K562 (cell line): ENCODE results near the gene ZNF574. TPM values are rescaled to one million over a fixed set of nuclear protein-coding genes. Genes with fewer than 3 reads are reported as not detected.

Experiments
- polyA plus RNA-seq, 8 experiments: library from polyadenylated mRNA; depleted of rRNA in 4 of 8; stranded (reverse) in 5 of 8; unstranded in 3 of 8; fragments of >200 nt; fragmentation: Nextera tagmentation in 2 of 8; fragmentation: Illumina TruSeq in 1 of 8; extraction: Ambion mirVana in 2 of 8; extraction: Trizol in 1 of 8; gene quantifications; 2 replicates each; pipeline versions ENCODE4 v1.2.1 to v1.2.3, GENCODE V29; 2011 to 2014; ENCODE audit warnings: inconsistent platforms in 1 of 8, missing spikeins in 1 of 8
- total RNA-seq, 7 experiments: library from RNA; depleted of rRNA in 6 of 7; stranded (reverse); fragments of >200 nt in 6 of 7; fragmentation: Illumina TruSeq in 2 of 7; extraction: Trizol in 2 of 7; gene quantifications; 2 replicates each; pipeline versions ENCODE4 v1.2.1 to v1.2.3, GENCODE V29; 2011 to 2021; ENCODE audit warnings: low replicate concordance in 1 of 7

Gene ZNF574
- total and polyA plus RNA-seq, 9 of the 15 experiments (the other 6 are each of a cell fraction or from before 2014, with no cell fraction given), result 0.24 to 20.7 (median 8.4) TPM

Other genes starting within 250 kb of the ZNF574 start
Only the 7 nearest of the 19 such genes appear.
- gene ERFL, start 147.7 kb upstream of the ZNF574 start, total RNA-seq (2014; rRNA removed), result 0.16 and 0.32 TPM in 2 replicates
- gene ERFL, start 147.7 kb upstream of the ZNF574 start, total RNA-seq (2014; rRNA removed; fragmentation: Illumina TruSeq; extraction: Trizol), result 0.10 TPM in 1 of 2 replicates, not detected in the other
- 0.11 TPM in 1 of 2 replicates, not detected in the other for gene ERFL, start 147.7 kb upstream of the ZNF574 start, total RNA-seq (2015; rRNA removed; fragmentation: Illumina TruSeq; extraction: Trizol)
- gene ERFL, start 147.7 kb upstream of the ZNF574 start, total RNA-seq (2021), result 0.67 and 0.75 TPM in 2 replicates
- gene ERFL, start 147.7 kb upstream of the ZNF574 start, polyA plus RNA-seq (2011; rRNA removed), result 0.07 and 0.32 TPM in 2 replicates
- gene ERFL, start 147.7 kb upstream of the ZNF574 start, polyA plus RNA-seq (2014; fragmentation: Illumina TruSeq; extraction: Trizol), result 0.31 and 0.50 TPM in 2 replicates
- not detected for gene ERFL, start 147.7 kb upstream of the ZNF574 start, polyA plus RNA-seq (2014; fragmentation: Nextera tagmentation; extraction: Ambion mirVana)
- 0.31 and 0.33 TPM in 2 replicates for gene ERFL, start 147.7 kb upstream of the ZNF574 start, polyA plus RNA-seq (2014; rRNA removed)
- gene RABAC1, start 116.8 kb upstream of the ZNF574 start, total RNA-seq (2014; rRNA removed), result 24.5 and 32.7 TPM in 2 replicates
- gene RABAC1, start 116.8 kb upstream of the ZNF574 start, total RNA-seq (2014; rRNA removed; fragmentation: Illumina TruSeq; extraction: Trizol), result 2.5 and 4.6 TPM in 2 replicates
- gene RABAC1, start 116.8 kb upstream of the ZNF574 start, total RNA-seq (2015; rRNA removed; fragmentation: Illumina TruSeq; extraction: Trizol), result 7.1 and 7.2 TPM in 2 replicates
- 23.2 and 24.0 TPM in 2 replicates for gene RABAC1, start 116.8 kb upstream of the ZNF574 start, total RNA-seq (2021)
- 17.7 and 36.3 TPM in 2 replicates for gene RABAC1, start 116.8 kb upstream of the ZNF574 start, polyA plus RNA-seq (2011; rRNA removed)
- gene RABAC1, start 116.8 kb upstream of the ZNF574 start, polyA plus RNA-seq (2014; fragmentation: Illumina TruSeq; extraction: Trizol), result 2.4 and 7.8 TPM in 2 replicates
- 1 to 10 TPM; 5.2 to 9.3 TPM for gene RABAC1, start 116.8 kb upstream of the ZNF574 start, polyA plus RNA-seq (2014; fragmentation: Nextera tagmentation; extraction: Ambion mirVana)
- 28.1 and 44.0 TPM in 2 replicates for gene RABAC1, start 116.8 kb upstream of the ZNF574 start, polyA plus RNA-seq (2014; rRNA removed)
- gene ATP1A3, start 81.9 kb upstream of the ZNF574 start, total RNA-seq (2014; rRNA removed), result 0.27 TPM in 1 of 2 replicates, not detected in the other
- 0.03 and 0.04 TPM in 2 replicates for gene ATP1A3, start 81.9 kb upstream of the ZNF574 start, total RNA-seq (2014; rRNA removed; fragmentation: Illumina TruSeq; extraction: Trizol)
- gene ATP1A3, start 81.9 kb upstream of the ZNF574 start, total RNA-seq (2015; rRNA removed; fragmentation: Illumina TruSeq; extraction: Trizol), result 0.15 TPM in 1 of 2 replicates, not detected in the other
- 0.56 and 1.0 TPM in 2 replicates for gene ATP1A3, start 81.9 kb upstream of the ZNF574 start, total RNA-seq (2021)
- gene ATP1A3, start 81.9 kb upstream of the ZNF574 start, polyA plus RNA-seq (2011; rRNA removed), result 0.01 and 0.03 TPM in 2 replicates
- 0.30 and 0.60 TPM in 2 replicates for gene ATP1A3, start 81.9 kb upstream of the ZNF574 start, polyA plus RNA-seq (2014; fragmentation: Illumina TruSeq; extraction: Trizol)
- gene ATP1A3, start 81.9 kb upstream of the ZNF574 start, polyA plus RNA-seq (2014; fragmentation: Nextera tagmentation; extraction: Ambion mirVana), result not detected
- 0.07 and 0.11 TPM in 2 replicates for gene ATP1A3, start 81.9 kb upstream of the ZNF574 start, polyA plus RNA-seq (2014; rRNA removed)
- 0.27 and 0.29 TPM in 2 replicates for gene GRIK5, start 6.0 kb upstream of the ZNF574 start, total RNA-seq (2014; rRNA removed)
- 0.55 TPM in 1 of 2 replicates, not detected in the other for gene GRIK5, start 6.0 kb upstream of the ZNF574 start, total RNA-seq (2014; rRNA removed; fragmentation: Illumina TruSeq; extraction: Trizol)
- 0.40 TPM in 1 of 2 replicates, not detected in the other for gene GRIK5, start 6.0 kb upstream of the ZNF574 start, total RNA-seq (2015; rRNA removed; fragmentation: Illumina TruSeq; extraction: Trizol)
- 0.51 and 0.58 TPM in 2 replicates for gene GRIK5, start 6.0 kb upstream of the ZNF574 start, total RNA-seq (2021)
- 0.04 and 0.09 TPM in 2 replicates for gene GRIK5, start 6.0 kb upstream of the ZNF574 start, polyA plus RNA-seq (2011; rRNA removed)
- 0.06 and 0.12 TPM in 2 replicates for gene GRIK5, start 6.0 kb upstream of the ZNF574 start, polyA plus RNA-seq (2014; fragmentation: Illumina TruSeq; extraction: Trizol)
- gene GRIK5, start 6.0 kb upstream of the ZNF574 start, polyA plus RNA-seq (2014; fragmentation: Nextera tagmentation; extraction: Ambion mirVana), result not detected
- 0.04 and 0.27 TPM in 2 replicates for gene GRIK5, start 6.0 kb upstream of the ZNF574 start, polyA plus RNA-seq (2014; rRNA removed)
- gene POU2F2, start 56.3 kb downstream of the ZNF574 start, total RNA-seq (2014; rRNA removed), result 0.14 and 0.37 TPM in 2 replicates
- gene POU2F2, start 56.3 kb downstream of the ZNF574 start, total RNA-seq (2014; rRNA removed; fragmentation: Illumina TruSeq; extraction: Trizol), result 0.03 and 0.07 TPM in 2 replicates
- 0.14 and 0.19 TPM in 2 replicates for gene POU2F2, start 56.3 kb downstream of the ZNF574 start, total RNA-seq (2015; rRNA removed; fragmentation: Illumina TruSeq; extraction: Trizol)
- 0.56 and 0.60 TPM in 2 replicates for gene POU2F2, start 56.3 kb downstream of the ZNF574 start, total RNA-seq (2021)
- 0.26 and 0.28 TPM in 2 replicates for gene POU2F2, start 56.3 kb downstream of the ZNF574 start, polyA plus RNA-seq (2011; rRNA removed)
- 0.42 and 0.68 TPM in 2 replicates for gene POU2F2, start 56.3 kb downstream of the ZNF574 start, polyA plus RNA-seq (2014; fragmentation: Illumina TruSeq; extraction: Trizol)
- under 1 TPM; 0.03 TPM for gene POU2F2, start 56.3 kb downstream of the ZNF574 start, polyA plus RNA-seq (2014; fragmentation: Nextera tagmentation; extraction: Ambion mirVana)
- 0.61 and 1.1 TPM in 2 replicates for gene POU2F2, start 56.3 kb downstream of the ZNF574 start, polyA plus RNA-seq (2014; rRNA removed)
- 37.5 and 53.6 TPM in 2 replicates for gene DEDD2, start 141.5 kb downstream of the ZNF574 start, total RNA-seq (2014; rRNA removed)
- 12.5 and 16.8 TPM in 2 replicates for gene DEDD2, start 141.5 kb downstream of the ZNF574 start, total RNA-seq (2014; rRNA removed; fragmentation: Illumina TruSeq; extraction: Trizol)
- gene DEDD2, start 141.5 kb downstream of the ZNF574 start, total RNA-seq (2015; rRNA removed; fragmentation: Illumina TruSeq; extraction: Trizol), result 24.1 and 24.5 TPM in 2 replicates
- 35.9 and 37.3 TPM in 2 replicates for gene DEDD2, start 141.5 kb downstream of the ZNF574 start, total RNA-seq (2021)
- gene DEDD2, start 141.5 kb downstream of the ZNF574 start, polyA plus RNA-seq (2011; rRNA removed), result 29.2 and 36.2 TPM in 2 replicates
- gene DEDD2, start 141.5 kb downstream of the ZNF574 start, polyA plus RNA-seq (2014; fragmentation: Illumina TruSeq; extraction: Trizol), result 31.3 and 34.0 TPM in 2 replicates
- 1 to 10 TPM; 4.3 to 4.7 TPM for gene DEDD2, start 141.5 kb downstream of the ZNF574 start, polyA plus RNA-seq (2014; fragmentation: Nextera tagmentation; extraction: Ambion mirVana)
- 43.0 and 47.8 TPM in 2 replicates for gene DEDD2, start 141.5 kb downstream of the ZNF574 start, polyA plus RNA-seq (2014; rRNA removed)
- gene ZNF526, start 144.1 kb downstream of the ZNF574 start, total RNA-seq (2014; rRNA removed), result 8.3 and 11.5 TPM in 2 replicates
- gene ZNF526, start 144.1 kb downstream of the ZNF574 start, total RNA-seq (2014; rRNA removed; fragmentation: Illumina TruSeq; extraction: Trizol), result 5.3 and 6.1 TPM in 2 replicates
- 7.6 and 8.2 TPM in 2 replicates for gene ZNF526, start 144.1 kb downstream of the ZNF574 start, total RNA-seq (2015; rRNA removed; fragmentation: Illumina TruSeq; extraction: Trizol)
- 17.9 and 19.9 TPM in 2 replicates for gene ZNF526, start 144.1 kb downstream of the ZNF574 start, total RNA-seq (2021)
- 4.2 and 8.3 TPM in 2 replicates for gene ZNF526, start 144.1 kb downstream of the ZNF574 start, polyA plus RNA-seq (2011; rRNA removed)
- 6.5 and 8.6 TPM in 2 replicates for gene ZNF526, start 144.1 kb downstream of the ZNF574 start, polyA plus RNA-seq (2014; fragmentation: Illumina TruSeq; extraction: Trizol)
- gene ZNF526, start 144.1 kb downstream of the ZNF574 start, polyA plus RNA-seq (2014; fragmentation: Nextera tagmentation; extraction: Ambion mirVana), result 1 to 10 TPM; 1.3 to 2.2 TPM
- gene ZNF526, start 144.1 kb downstream of the ZNF574 start, polyA plus RNA-seq (2014; rRNA removed), result 6.2 and 7.4 TPM in 2 replicates